Right atrium auricular region (tissue), 2 donors: Measurements from ENCODE around the gene CCNH. TPM values are rescaled to one million over a fixed set of nuclear protein-coding genes. Genes with fewer than 3 reads are reported as not detected.

Experiments
- DNase-seq: peaks from one replicate; pipeline ENCODE4 v3.0.0-alpha.2; 2019; ENCODE audit warnings: low spot score
- H3K27ac ChIP-seq, 2 donors: fragments of 200-600 bp; sonication (generic); 1 replicate in 1 of 2; 2 replicates in 1 of 2; pipeline ENCODE4 v1.5.1; 2016 to 2019
- H3K27me3 ChIP-seq, 2 donors: fragments of 200-600 bp; sonication (generic); one replicate each; pipeline versions ENCODE4 v1.5.1 to v1.6.0; 2017 to 2019
- H3K36me3 ChIP-seq: fragments of 200-600 bp; sonication (generic); one replicate; pipeline ENCODE4 v1.5.1; 2016
- H3K4me1 ChIP-seq, 2 donors: fragments of 200-600 bp; sonication (generic); one replicate each; pipeline versions ENCODE4 v1.5.1 to v1.6.0; 2017 to 2019
- H3K4me3 ChIP-seq, 2 donors: fragments of 200-600 bp; sonication (generic); 1 replicate in 1 of 2; 2 replicates in 1 of 2; pipeline ENCODE4 v1.5.1; 2017 to 2019; ENCODE audit warnings: mild to moderate bottlenecking in 1 of 2, moderate library complexity in 1 of 2
- H3K9me3 ChIP-seq, 2 donors: fragments of 200-600 bp; sonication (generic); one replicate each; pipeline ENCODE4 v1.5.1; 2019
- total RNA-seq, 2 donors: library from RNA; depleted of rRNA; stranded (reverse); fragments of >200 nt; gene quantifications; one replicate each; pipeline ENCODE4 v1.1.0, GENCODE V29; 2016
- TF ChIP-seq, protein P1 (sequence below), 2 donors: fragments of 200-600 bp; sonication (generic); IDR thresholded peaks; one replicate each; pipeline ENCODE4 v1.5.1; 2019; ENCODE audit warnings: antibody characterized with exemption in 2 of 2

The CCNH gene
- 10 to 100 TPM; 37.9 to 55.6 TPM for total RNA-seq

GRCh38 chr5:87412630-87413342 is at the start of gene CCNH:
Gene CCNH, minus strand, starts transcription at chr5:87412930. Its CDS starts 136 bp downstream, at chr5:87412794.
- TF ChIP-seq, protein P1, sequence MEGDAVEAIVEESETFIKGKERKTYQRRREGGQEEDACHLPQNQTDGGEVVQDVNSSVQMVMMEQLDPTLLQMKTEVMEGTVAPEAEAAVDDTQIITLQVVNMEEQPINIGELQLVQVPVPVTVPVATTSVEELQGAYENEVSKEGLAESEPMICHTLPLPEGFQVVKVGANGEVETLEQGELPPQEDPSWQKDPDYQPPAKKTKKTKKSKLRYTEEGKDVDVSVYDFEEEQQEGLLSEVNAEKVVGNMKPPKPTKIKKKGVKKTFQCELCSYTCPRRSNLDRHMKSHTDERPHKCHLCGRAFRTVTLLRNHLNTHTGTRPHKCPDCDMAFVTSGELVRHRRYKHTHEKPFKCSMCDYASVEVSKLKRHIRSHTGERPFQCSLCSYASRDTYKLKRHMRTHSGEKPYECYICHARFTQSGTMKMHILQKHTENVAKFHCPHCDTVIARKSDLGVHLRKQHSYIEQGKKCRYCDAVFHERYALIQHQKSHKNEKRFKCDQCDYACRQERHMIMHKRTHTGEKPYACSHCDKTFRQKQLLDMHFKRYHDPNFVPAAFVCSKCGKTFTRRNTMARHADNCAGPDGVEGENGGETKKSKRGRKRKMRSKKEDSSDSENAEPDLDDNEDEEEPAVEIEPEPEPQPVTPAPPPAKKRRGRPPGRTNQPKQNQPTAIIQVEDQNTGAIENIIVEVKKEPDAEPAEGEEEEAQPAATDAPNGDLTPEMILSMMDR (IDR thresholded peaks at IDR 0.05) = no peak

GRCh38 chr5:87457706-87458105 is 45.0 kb upstream of the CCNH start:
- no peak overlapping the region for H3K4me3 ChIP-seq
- H3K27me3 ChIP-seq = no peaks in the 10 kb centered on the region
- H3K4me1 ChIP-seq = no peaks in the 10 kb centered on the region
- H3K27ac ChIP-seq = no peak overlapping the region
- no peak for DNase-seq
- H3K36me3 ChIP-seq = no peaks in the 10 kb centered on the region
- H3K9me3 ChIP-seq = peaks cover 0 to 5% of the 10 kb centered on the region in 2 donors
- TF ChIP-seq, protein P1 (IDR thresholded peaks at IDR 0.05) = no peak

More at GRCh38 chr5:87412630-87413342, at the start of gene CCNH:
- peak within 1 kb of the TSS; percentile 79 to 83 for H3K4me3 ChIP-seq
- no peaks in the 10 kb centered on the region for H3K27me3 ChIP-seq
- H3K27ac ChIP-seq = peak within 1 kb of the TSS; percentile 98 to 100
- peak; percentile 99 for DNase-seq
- no peaks in the 10 kb centered on the region for H3K9me3 ChIP-seq
- peaks cover 15% of the 10 kb centered on the region for H3K36me3 ChIP-seq
- peaks cover 0 to 21% of the 10 kb centered on the region in 2 donors for H3K4me1 ChIP-seq

DNA sequence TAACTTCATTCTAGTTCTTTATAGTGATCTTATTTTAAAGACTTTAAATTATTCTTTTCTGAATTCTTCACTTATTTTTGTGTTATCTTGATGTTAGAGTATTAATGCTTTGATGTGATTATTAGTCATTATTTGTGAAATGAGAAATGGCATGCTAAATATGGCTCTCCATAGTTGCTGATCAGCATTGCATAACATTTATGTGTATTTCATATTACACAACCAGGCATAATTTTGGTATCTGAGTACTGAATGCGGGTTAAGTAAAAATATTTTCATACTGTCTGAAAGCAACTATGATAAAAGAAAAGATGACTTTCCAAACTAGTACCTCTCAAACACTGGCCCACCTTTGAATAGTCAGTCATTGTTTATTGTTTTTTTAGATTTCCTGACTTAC is 41.1 kb upstream of the CCNH start:
- Histone ChIP-seq H3K36me3 (no peaks in the 10 kb centered on the region), H3K9me3 (no peaks in the 10 kb centered on the region), H3K4me3 (no peak overlapping the region), H3K27me3 (no peaks in the 10 kb centered on the region), H3K4me1 (no peaks in the 10 kb centered on the region), H3K27ac (no peak overlapping the region)
- DNase-seq = no peak
- TF ChIP-seq, protein P1 (IDR thresholded peaks at IDR 0.05) = no peak

DNA sequence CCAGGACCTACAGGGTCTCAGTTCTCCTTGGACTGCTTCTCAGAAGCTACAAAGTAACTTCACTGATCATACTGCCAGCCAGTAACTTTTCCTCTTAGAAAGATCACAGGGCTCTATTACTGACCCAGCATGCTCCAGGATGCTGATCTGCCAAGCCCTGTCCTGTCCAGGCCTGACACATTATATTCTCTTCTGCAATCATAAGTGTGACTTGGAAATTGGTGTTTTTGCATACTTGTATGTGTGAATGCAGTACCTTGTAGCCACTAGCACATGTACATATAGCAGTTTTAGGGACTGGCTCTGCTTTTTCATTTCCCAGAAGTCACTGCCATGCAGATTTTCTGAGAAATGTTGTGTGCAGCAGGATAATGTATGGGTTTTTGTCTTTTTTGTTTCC is 40.1 kb upstream of the CCNH start:
- TF ChIP-seq, protein P1 (IDR thresholded peaks at IDR 0.05) = no peak

GRCh38 chr5:87442419-87442818 is 29.7 kb upstream of the CCNH start:
- Histone ChIP-seq H3K36me3 (no peaks in the 10 kb centered on the region), H3K4me3 (no peak overlapping the region), H3K9me3 (peaks cover 0 to 12% of the 10 kb centered on the region in 2 donors), H3K27me3 (no peaks in the 10 kb centered on the region), H3K4me1 (no peaks in the 10 kb centered on the region), H3K27ac (no peak overlapping the region)
- TF ChIP-seq, protein P1 (IDR thresholded peaks at IDR 0.05) = no peak
- no peak for DNase-seq

More for the DNA sequence above, 40.1 kb upstream of the CCNH start:
- no peaks in the 10 kb centered on the region for H3K9me3 ChIP-seq
- H3K4me1 ChIP-seq = no peaks in the 10 kb centered on the region
- H3K36me3 ChIP-seq = no peaks in the 10 kb centered on the region
- H3K27me3 ChIP-seq = no peaks in the 10 kb centered on the region
- DNase-seq = no peak
- H3K27ac ChIP-seq = no peak overlapping the region
- H3K4me3 ChIP-seq = no peak overlapping the region
